Stimulated activated CD8-positive, alpha-beta memory T cell treated with anti-CD3 and anti-CD28 coated beads, Interleukin-12 subunit alpha, Interleukin-12 subunit beta, amount 100 ng/mL, for 4 hours (primary cell): ENCODE results near the gene ACTC1.

Source experiments
- DNase-seq: peaks from one replicate; pipeline ENCODE4 v3.0.0-alpha.2; 2020; ENCODE audit warnings: low read depth

The ACTC1 gene

GRCh38 chr15:34757262-34757661 lies 38.1 kb downstream of the ACTC1 start:
- no peak for DNase-seq

- no peak for DNase-seq
Observed at GRCh38 chr15:34755419-34755773, 40.0 kb downstream of the ACTC1 start.

DNA sequence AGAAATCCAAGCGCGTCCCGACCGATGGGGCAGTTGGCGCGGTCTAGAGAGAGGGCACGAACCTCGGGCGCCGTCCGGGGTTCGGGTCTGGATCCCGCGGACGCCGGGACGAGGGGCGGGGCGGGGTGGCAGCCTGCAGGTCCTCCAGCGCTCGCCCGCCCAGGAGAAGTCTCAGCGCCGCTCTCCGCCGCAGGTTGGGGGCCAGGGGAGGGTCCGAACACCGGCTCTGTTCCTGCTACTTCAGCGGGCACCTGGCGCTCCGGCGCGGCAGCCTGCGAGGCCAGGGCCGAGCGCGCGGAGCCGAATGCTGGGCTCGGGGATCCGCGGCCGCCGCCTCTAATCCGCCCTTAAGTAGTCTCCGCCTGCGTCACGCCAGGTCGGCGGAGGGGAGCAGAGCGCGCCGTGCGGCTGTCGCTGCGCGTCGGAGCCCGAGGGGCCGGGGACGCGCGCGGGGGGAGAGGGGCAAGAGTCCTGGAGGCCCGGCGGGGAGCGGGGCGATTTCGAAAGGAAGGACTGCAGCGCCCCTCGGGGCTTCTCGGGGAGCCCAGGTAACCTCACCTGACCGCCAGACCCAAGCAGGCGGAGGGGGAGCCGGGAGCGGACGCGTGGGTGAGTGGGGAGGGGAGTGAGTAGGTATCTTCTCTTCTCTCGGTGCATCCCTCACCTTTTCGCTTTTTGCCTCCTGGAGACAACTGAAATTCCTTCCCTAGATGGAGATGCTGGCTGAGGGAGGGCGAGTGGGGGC lies 40.5 kb downstream of the ACTC1 start, which contains the start of gene GJD2:
GJD2 (minus strand) TSS at position 325 of the 745 bp plus-strand sequence. CDS start 510 bp downstream, outside the sequence.
- DNase-seq: no peak

GRCh38 chr15:34754171-34754601 lies 41.2 kb downstream of the ACTC1 start:
- no peak for DNase-seq

DNA sequence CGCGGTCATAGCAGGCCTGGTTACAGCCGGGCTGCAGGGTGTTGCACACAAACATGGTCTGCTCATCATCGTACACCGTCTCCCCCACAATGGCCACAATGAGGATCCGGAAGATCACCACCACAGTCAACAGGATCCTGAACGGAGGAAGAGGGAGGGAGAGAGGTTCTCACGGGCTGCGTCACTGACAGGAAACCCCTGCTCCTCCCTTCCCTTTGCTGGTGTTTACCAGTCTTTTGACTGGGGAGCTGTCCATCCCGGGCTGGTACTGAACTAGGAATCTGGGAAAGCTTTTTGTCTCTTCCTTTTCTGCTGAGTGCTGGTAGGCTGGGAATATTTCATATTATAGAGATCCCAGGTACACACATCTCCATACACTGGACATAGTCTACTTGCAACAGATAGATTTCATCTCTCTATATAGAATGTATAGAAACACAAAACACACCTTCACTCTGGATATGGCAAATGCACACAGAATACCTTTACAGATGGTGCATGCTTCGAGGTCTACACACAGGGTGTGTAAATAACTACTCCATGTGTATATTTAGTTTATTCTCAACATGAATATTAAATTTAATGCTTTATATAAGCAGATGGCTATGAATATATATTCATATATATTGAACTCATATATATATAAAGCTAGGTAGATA lies 42.0 kb downstream of the ACTC1 start:
- no peak for DNase-seq

- no peak for DNase-seq
Observed at GRCh38 chr15:34749691-34750090, 45.7 kb downstream of the ACTC1 start.
